Psoas muscle (tissue), 8 donors: ENCODE measurements around the gene ASPN. TPM values are rescaled to one million over a fixed set of nuclear protein-coding genes. Genes with fewer than 3 reads are reported as not detected.

Experiments
- ATAC-seq, 4 donors: fragments of 200-7000 bp; cut with Tn5 transposase; one replicate each; pipeline ENCODE4 v1.9.1; 2020; ENCODE audit warnings: moderate library complexity in 3 of 4, mild to moderate bottlenecking in 2 of 4
- DNase-seq, 2 donors: peaks; one replicate each; pipeline ENCODE4 v3.0.0-alpha.2; 2020
- H3K27ac ChIP-seq: fragments of 200-600 bp; one replicate; pipeline ENCODE4 v1.8.0; 2022
- H3K27me3 ChIP-seq, 3 donors: fragments of 200-600 bp in 1 of 3; one replicate each; pipeline versions ENCODE4 v1.6.1 to v1.8.0; 2013 to 2022; ENCODE audit warnings: low read length in 2 of 3, mild to moderate bottlenecking in 2 of 3, moderate library complexity in 1 of 3; ENCODE audit not compliant: insufficient read depth in 3 of 3
- H3K36me3 ChIP-seq, 2 donors: fragments of 200-600 bp in 1 of 2; one replicate each; pipeline versions ENCODE4 v1.6.1 to v1.8.0; 2013 to 2022; ENCODE audit warnings: low read depth in 1 of 2, mild to moderate bottlenecking in 1 of 2, moderate library complexity in 1 of 2; ENCODE audit not compliant: insufficient read depth in 1 of 2
- H3K4me1 ChIP-seq: fragments of 200-600 bp; one replicate; pipeline ENCODE4 v1.8.0; 2022
- H3K4me3 ChIP-seq: fragments of 200-600 bp; one replicate; pipeline ENCODE4 v1.8.0; 2022; ENCODE audit warnings: mild to moderate bottlenecking
- H3K9me3 ChIP-seq: fragments of 200-600 bp; one replicate; pipeline ENCODE4 v1.8.0; 2022
- WGBS, 3 donors: extraction: QIAGEN DNeasy Blood & Tissue Kit; methylation state at CpG; one replicate each; pipeline versions ENCODE4 v1.1.6 to v1.1.7; 2013; 5-methylcytosine and 5-hydroxymethylcytosine counted together
- intact Hi-C, 2 donors: fragments of 100-400 bp; cut with DNase I; formaldehyde crosslinking; loops; one replicate each; pipeline versions ENCODE4 v1.11.0 to v1.14.2; 2022
- polyA plus RNA-seq, 3 donors: library from polyadenylated mRNA; stranded (reverse); fragments of 200-250 nt; gene quantifications; one replicate each; pipeline ENCODE4 v1.2.3, GENCODE V29; 2013
- total RNA-seq, 4 donors: library from RNA; stranded (reverse); fragmentation: NEBNext Ultra II Directional in 2 of 4; extraction: Animal tissue kit (Norgen Biotek cat#: 25700) in 2 of 4; gene quantifications; one replicate each; pipeline versions ENCODE4 v1.2.1 to v1.2.4, GENCODE V29; 2021 to 2023
- TF ChIP-seq, protein P1 (sequence below): fragments of 200-600 bp; IDR thresholded peaks from one replicate; pipeline ENCODE4 v1.8.0; 2022; ENCODE audit warnings: antibody characterized with exemption
- donor health status: healthy with polysubstance abuse.
- donor health status: DM: no; HTN: no; CAD: no; lungs with moderate emphysema.
- donor health status: Bipolar disorder and iron deficiency.
- donor health status: healthy.
- donor health status: DM: yes; HTN: yes; CAD: no.
- donor health status: DM: no; HTN: no; CAD: no.
- donor health status: DM: no; HTN: no; CAD: no.
- donor health status: DM: yes; HTN: yes; CAD: no.

ASPN gene
- total and polyA plus RNA-seq, 7 donors, result 0.52 to 5.7 (median 1.2) TPM

DNA sequence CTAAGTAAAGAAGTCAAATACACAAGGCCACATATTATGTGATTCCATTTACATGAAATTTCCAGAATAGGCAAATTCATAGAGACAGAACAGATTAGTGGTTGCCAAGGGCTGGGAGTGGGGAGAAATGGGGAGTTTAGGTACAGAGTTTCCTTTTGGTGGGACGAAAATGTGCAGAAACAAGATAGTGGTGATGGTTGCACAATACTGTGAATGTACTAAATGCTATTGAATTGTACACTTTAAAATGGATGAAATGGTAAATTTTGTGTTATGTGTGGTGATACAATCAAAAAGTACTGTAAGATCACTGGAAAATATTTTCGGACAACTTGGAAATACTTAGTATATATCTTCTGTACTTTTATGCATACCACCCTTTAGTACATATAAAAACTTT lies 38.5 kb upstream of the ASPN start:
- Histone ChIP-seq H3K9me3 (no peaks in the 10 kb centered on the region), H3K36me3 (no peaks in the 10 kb centered on the region), H3K4me1 (no peaks in the 10 kb centered on the region), H3K27ac (no peak overlapping the region), H3K27me3 (no peaks in the 10 kb centered on the region), H3K4me3 (no peak overlapping the region)
- ATAC-seq, result no peak
- DNase-seq, result no peak
- WGBS, 3 donors, result 94 to 98% (median 96%) methylated on average over 2 of the region's 2 CpGs
- TF ChIP-seq, protein P1, sequence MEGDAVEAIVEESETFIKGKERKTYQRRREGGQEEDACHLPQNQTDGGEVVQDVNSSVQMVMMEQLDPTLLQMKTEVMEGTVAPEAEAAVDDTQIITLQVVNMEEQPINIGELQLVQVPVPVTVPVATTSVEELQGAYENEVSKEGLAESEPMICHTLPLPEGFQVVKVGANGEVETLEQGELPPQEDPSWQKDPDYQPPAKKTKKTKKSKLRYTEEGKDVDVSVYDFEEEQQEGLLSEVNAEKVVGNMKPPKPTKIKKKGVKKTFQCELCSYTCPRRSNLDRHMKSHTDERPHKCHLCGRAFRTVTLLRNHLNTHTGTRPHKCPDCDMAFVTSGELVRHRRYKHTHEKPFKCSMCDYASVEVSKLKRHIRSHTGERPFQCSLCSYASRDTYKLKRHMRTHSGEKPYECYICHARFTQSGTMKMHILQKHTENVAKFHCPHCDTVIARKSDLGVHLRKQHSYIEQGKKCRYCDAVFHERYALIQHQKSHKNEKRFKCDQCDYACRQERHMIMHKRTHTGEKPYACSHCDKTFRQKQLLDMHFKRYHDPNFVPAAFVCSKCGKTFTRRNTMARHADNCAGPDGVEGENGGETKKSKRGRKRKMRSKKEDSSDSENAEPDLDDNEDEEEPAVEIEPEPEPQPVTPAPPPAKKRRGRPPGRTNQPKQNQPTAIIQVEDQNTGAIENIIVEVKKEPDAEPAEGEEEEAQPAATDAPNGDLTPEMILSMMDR, result no peak
- intact Hi-C loops, result no loop called here

DNA sequence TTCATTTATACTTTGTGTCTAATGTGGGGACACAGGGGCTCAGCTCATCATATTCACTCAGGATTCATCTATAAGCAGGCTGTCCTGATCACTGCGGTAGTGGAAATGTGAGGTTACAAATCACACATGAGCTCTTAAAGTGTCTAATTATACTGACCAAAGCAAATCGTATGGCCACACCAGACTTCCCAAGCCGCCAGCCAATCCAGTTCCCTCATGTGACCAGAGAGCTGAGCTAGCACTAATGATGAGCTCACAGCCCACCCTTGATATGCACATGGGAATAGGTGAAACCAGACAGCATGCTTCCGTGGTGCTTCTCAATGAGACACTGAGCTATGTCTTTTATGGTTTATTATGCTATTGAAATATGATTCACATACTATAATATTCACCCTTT lies 35.9 kb upstream of the ASPN start:
- H3K4me3 ChIP-seq, result no peak overlapping the region
- WGBS, 3 donors, result 53 to 65% (median 56%) methylated on average over 4 of the region's 4 CpGs
- H3K27ac ChIP-seq, result no peak overlapping the region
- H3K4me1 ChIP-seq, result peaks cover 6% of the 10 kb centered on the region
- no peak for ATAC-seq
- no peak for DNase-seq
- no peaks in the 10 kb centered on the region for H3K9me3 ChIP-seq
- TF ChIP-seq, protein P1, result no peak
- intact Hi-C loops, result no loop called here
- H3K27me3 ChIP-seq, result no peaks in the 10 kb centered on the region
- H3K36me3 ChIP-seq, result no peaks in the 10 kb centered on the region

DNA sequence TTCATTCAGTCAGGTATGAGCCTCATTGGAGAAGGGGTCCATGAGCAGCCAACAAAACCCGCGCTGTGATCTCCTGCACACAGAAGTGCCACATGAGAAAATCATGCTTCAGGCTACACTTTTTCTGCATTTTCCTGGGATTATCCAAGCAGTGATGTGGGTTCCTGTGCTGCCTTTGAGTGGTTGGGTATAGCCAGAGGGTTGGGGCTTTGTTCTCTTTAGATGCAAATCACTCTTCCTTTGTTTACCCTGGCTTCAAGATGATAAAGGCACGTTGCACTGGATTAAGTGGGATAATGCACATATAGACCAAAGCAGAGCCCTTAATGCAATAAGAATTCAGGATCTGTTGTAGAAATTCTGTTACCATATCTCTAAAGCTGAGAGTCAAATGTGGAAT lies 34.7 kb upstream of the ASPN start:
- Histone ChIP-seq H3K4me3 (no peak overlapping the region), H3K27me3 (no peaks in the 10 kb centered on the region), H3K27ac (no peak overlapping the region), H3K4me1 (peaks cover 6% of the 10 kb centered on the region), H3K9me3 (no peaks in the 10 kb centered on the region), H3K36me3 (no peaks in the 10 kb centered on the region)
- intact Hi-C loops, result no loop called here
- WGBS, 3 donors, result 73 to 79% (median 77%) methylated on average over 3 of the region's 3 CpGs
- DNase-seq (no peak), ATAC-seq (no peak)
- TF ChIP-seq, protein P1, result no peak

DNA sequence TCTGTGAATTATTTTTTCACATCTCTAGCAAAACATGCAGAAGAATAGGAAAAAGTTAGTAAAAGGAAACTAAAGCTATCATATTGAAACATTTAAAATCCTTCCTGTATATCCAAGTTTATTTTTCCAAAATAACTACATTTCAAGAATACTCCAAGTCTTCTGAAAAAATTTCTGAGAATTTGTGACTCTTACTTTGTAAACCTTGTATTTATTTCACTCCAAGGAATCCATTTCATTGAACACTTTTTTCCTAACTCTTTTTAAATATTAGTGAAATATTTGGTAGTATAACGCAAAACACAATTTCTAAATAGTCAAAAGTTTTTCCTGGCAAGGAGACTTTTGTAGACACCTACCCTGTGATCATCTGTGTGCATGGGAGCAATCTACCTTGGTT lies 34.2 kb upstream of the ASPN start:
- H3K4me1 ChIP-seq, result peaks cover 6% of the 10 kb centered on the region
- no peak overlapping the region for H3K4me3 ChIP-seq
- ATAC-seq, result no peak
- intact Hi-C loops, result no loop called here
- TF ChIP-seq, protein P1, result no peak
- no peak overlapping the region for H3K27ac ChIP-seq
- 91 to 97% (median 91%) methylated on average over 1 of the region's 1 CpG for WGBS, 3 donors
- H3K36me3 ChIP-seq, result no peaks in the 10 kb centered on the region
- H3K27me3 ChIP-seq, result no peaks in the 10 kb centered on the region
- DNase-seq, result no peak
- no peaks in the 10 kb centered on the region for H3K9me3 ChIP-seq

DNA sequence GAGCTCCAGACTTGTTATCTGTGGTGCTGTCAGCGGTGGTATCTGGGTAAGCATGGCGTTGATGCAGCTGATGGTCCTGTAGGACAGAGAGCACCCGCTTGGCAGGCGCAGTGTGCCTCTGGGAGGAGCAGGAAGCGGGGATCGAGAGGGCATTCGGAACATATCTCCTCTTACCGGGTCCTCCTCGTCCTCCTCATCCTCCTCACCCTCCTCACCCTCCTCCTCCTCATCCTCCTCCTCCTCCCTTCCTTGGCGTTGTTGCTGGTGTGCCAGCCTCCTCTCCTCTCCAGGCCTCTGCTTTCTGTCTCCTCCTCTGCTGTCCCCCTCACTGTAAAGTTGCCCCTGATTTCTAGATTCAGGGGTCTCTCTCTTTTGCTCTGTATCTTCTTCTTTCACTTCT lies 32.3 kb upstream of the ASPN start:
- TF ChIP-seq, protein P1, result no peak
- no peaks in the 10 kb centered on the region for H3K36me3 ChIP-seq
- H3K27ac ChIP-seq, result no peak overlapping the region
- intact Hi-C loops, result no loop called here
- ATAC-seq (no peak), DNase-seq (no peak)
- peaks cover 6% of the 10 kb centered on the region for H3K4me1 ChIP-seq
- WGBS, 3 donors, result 91 to 95% (median 93%) methylated on average over 9 to 10 of the region's 10 CpGs
- H3K4me3 ChIP-seq, result no peak overlapping the region
- no peaks in the 10 kb centered on the region for H3K9me3 ChIP-seq
- H3K27me3 ChIP-seq, result no peaks in the 10 kb centered on the region
